Measurements from ENCODE around the gene FUBP3.

GRCh38 chr9:130681769-130682420, 102.5 kb downstream of the FUBP3 start:
- TF ChIP-seq CTCF (optimal IDR thresholded peaks at IDR 0.05 in 1 of 3, IDR thresholded peaks at IDR 0.05 in 1 of 3, conservative IDR thresholded peaks at IDR 0.05 in 1 of 3; ENCODE audit: extremely low read depth in 1 of 3, insufficient read depth in 2 of 3, low read length in 3 of 3) (no peak), EZH2 (IDR thresholded peaks at IDR 0.05; ENCODE audit: low read length) (no peak)
